Brain microvascular endothelial cell (primary cell): ENCODE results near the gene KCNQ5.

Source experiments
- DNase-seq: peaks from one replicate; pipeline ENCODE4 v3.0.0-alpha.2; 2020
- H3K27ac ChIP-seq: fragments of 250-450 bp; sonication (Bioruptor Pico); 2 replicates; pipeline ENCODE4 v1.5.1; 2020; ENCODE audit warnings: mild to moderate bottlenecking, moderate library complexity
- H3K27me3 ChIP-seq: fragments of 250-450 bp; sonication (Bioruptor Pico); replicated peaks from 2 replicates; pipeline ENCODE4 v1.5.1; 2020; ENCODE audit warnings: mild to moderate bottlenecking
- H3K36me3 ChIP-seq: fragments of 250-450 bp; sonication (Bioruptor Pico); replicated peaks from 2 replicates; pipeline ENCODE4 v1.5.1; 2020; ENCODE audit warnings: mild to moderate bottlenecking
- H3K4me3 ChIP-seq: 2 replicates; pipeline ENCODE4 v1.5.1; 2011; ENCODE audit warnings: low read depth, mild to moderate bottlenecking, control low read depth, low read length, moderate library complexity
- CTCF ChIP-seq: IDR thresholded peaks from 2 replicates; pipeline ENCODE4 v1.5.1; 2011; ENCODE audit warnings: low read depth, mild to moderate bottlenecking, moderate library complexity, low read length, control low read depth, inconsistent platforms; ENCODE audit errors: missing control alignments
- in situ Hi-C: cut with HindIII; loops from 2 replicates; pipeline ENCODE4 v1.10.0; 2017; ENCODE audit warnings: low sequenced_read_pairs, low pct_ligation_motif_present

KCNQ5 gene

GRCh38 chr6:73047801-73048200, 425.9 kb downstream of the KCNQ5 start:
- no peak for TF ChIP-seq CTCF
- no peaks in the 10 kb centered on the region for H3K36me3 ChIP-seq

GRCh38 chr6:73049971-73050594, 428.2 kb downstream of the KCNQ5 start:
- in situ Hi-C loops: no loop called here
- no peak for TF ChIP-seq CTCF
- H3K27me3 ChIP-seq: no peaks in the 10 kb centered on the region
- no peak overlapping the region for H3K27ac ChIP-seq
- no peaks in the 10 kb centered on the region for H3K36me3 ChIP-seq
- DNase-seq: no peak
- H3K4me3 ChIP-seq: no peak overlapping the region

More at GRCh38 chr6:73047801-73048200, 425.9 kb downstream of the KCNQ5 start:
- H3K27me3 ChIP-seq: no peaks in the 10 kb centered on the region
- in situ Hi-C loops: no loop called here
- DNase-seq: no peak
- no peak overlapping the region for H3K27ac ChIP-seq
- H3K4me3 ChIP-seq: no peak overlapping the region

GRCh38 chr6:73050706-73051105, 428.8 kb downstream of the KCNQ5 start:
- TF ChIP-seq CTCF: no peak
- no peaks in the 10 kb centered on the region for H3K27me3 ChIP-seq
- in situ Hi-C loops: no loop called here
- no peaks in the 10 kb centered on the region for H3K36me3 ChIP-seq
- H3K27ac ChIP-seq: no peak overlapping the region
- H3K4me3 ChIP-seq: no peak overlapping the region
- DNase-seq: no peak

GRCh38 chr6:73051147-73051546, 429.3 kb downstream of the KCNQ5 start:
- Histone ChIP-seq H3K4me3 (no peak overlapping the region), H3K36me3 (no peaks in the 10 kb centered on the region), H3K27ac (no peak overlapping the region), H3K27me3 (no peaks in the 10 kb centered on the region)
- no peak for DNase-seq
- TF ChIP-seq CTCF: no peak
- in situ Hi-C loops: no loop called here

- in situ Hi-C loops: no loop called here
- TF ChIP-seq CTCF: no peak
- no peaks in the 10 kb centered on the region for H3K27me3 ChIP-seq
- no peak for DNase-seq
- no peaks in the 10 kb centered on the region for H3K36me3 ChIP-seq
- no peak overlapping the region for H3K27ac ChIP-seq
- H3K4me3 ChIP-seq: no peak overlapping the region
Observed at GRCh38 chr6:73054958-73055357, 433.1 kb downstream of the KCNQ5 start.

- in situ Hi-C loops: no loop called here
- TF ChIP-seq CTCF: no peak
Observed at GRCh38 chr6:73058736-73059135, 436.9 kb downstream of the KCNQ5 start.

More at GRCh38 chr6:73058736-73059135, 436.9 kb downstream of the KCNQ5 start:
- no peak for DNase-seq
- H3K4me3 ChIP-seq: no peak overlapping the region
- H3K27ac ChIP-seq: no peak overlapping the region
- H3K27me3 ChIP-seq: no peaks in the 10 kb centered on the region
- no peaks in the 10 kb centered on the region for H3K36me3 ChIP-seq
